Measurements from ENCODE around the gene TBL1XR1.

GRCh38 chr3:177141471-177141870 is 55.8 kb downstream of the TBL1XR1 start:
- TF ChIP-seq CTCF (IDR thresholded peaks at IDR 0.05; ENCODE audit: extremely low read depth in 1 of 2, insufficient read depth in 1 of 2, low read depth in 1 of 2, low read length in 2 of 2) (no peak), POLR2AphosphoS5 (IDR thresholded peaks at IDR 0.05; ENCODE audit: insufficient read depth, low read depth, low read length) (no peak), EZH2 (IDR thresholded peaks at IDR 0.05; ENCODE audit: borderline replicate concordance, low read depth, low read length, severe bottlenecking) (no peak), POLR2A (IDR thresholded peaks at IDR 0.05; ENCODE audit: low read depth, low read length) (no peak), MYC (IDR thresholded peaks at IDR 0.05; ENCODE audit: low read depth, low read length) (no peak), GATA2 (IDR thresholded peaks at IDR 0.05; ENCODE audit: insufficient read depth, insufficient read length, low read depth, low read length) (no peak)

Measured in endothelial cell of umbilical vein (primary cell).